ENCODE data around the gene MEX3C. TPM values are rescaled to one million over a fixed set of nuclear protein-coding genes. Genes with fewer than 3 reads are reported as not detected.

MEX3C gene
- total and polyA plus RNA-seq, 2 experiments from 2014 or later, result 28.8 to 109 TPM

DNA sequence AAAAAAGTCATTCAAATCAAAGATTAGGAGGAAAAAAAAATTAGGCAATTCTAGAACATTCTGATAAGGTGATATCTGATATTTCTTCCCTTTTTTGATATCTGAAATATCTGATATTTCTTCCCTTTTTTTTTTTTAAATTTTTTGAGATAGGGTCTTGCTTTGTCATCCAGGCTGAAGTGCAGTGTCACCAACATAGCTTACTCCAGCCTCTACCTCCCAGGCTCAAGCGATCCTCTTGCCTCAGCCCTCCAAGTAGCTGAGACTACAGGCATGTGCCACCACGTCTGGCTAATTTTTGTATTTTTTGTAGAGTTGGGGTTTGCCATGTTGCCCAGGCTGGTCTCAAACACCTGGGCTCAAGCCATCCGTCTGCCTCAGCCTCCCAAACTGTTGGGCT, 33.9 kb downstream of the MEX3C start:
- Histone ChIP-seq H4K20me1 (replicated peaks; ENCODE audit: insufficient read depth) (no peaks in the 10 kb centered on the region), H3K4me3 (no peak overlapping the region), H3K27me3 (ENCODE audit: insufficient read depth) (no peaks in the 10 kb centered on the region), H3K9me2 (ENCODE audit: insufficient read depth) (0 out of 2 replicates have a peak, but pooled peaks cover 7% of the 10 kb centered on the region), H3K4me2 (no peak overlapping the region), H3K27ac (ENCODE audit: low read depth) (no peak overlapping the region), H2AFZ (no peak overlapping the region), H3K36me3 (ENCODE audit: insufficient read depth) (no peaks in the 10 kb centered on the region), H3K79me2 (replicated peaks; ENCODE audit: insufficient read depth) (no peaks in the 10 kb centered on the region), H3F3A (replicated peaks; ENCODE audit: low read depth) (no peaks in the 10 kb centered on the region), H3K4me1 (ENCODE audit: insufficient read depth) (peaks cover 10% of the 10 kb centered on the region)
- DNase-seq (ENCODE audit: low spot score), result no peak
- Mint-ChIP-seq H3K4me1 (peaks cover 39% of the 10 kb centered on the region), H3K27ac (no peak overlapping the region), H3K9me3 (no peaks in the 10 kb centered on the region), H3K4me3 (no peak overlapping the region), H3K27me3 (ENCODE audit: insufficient read depth, low read depth, poor library complexity) (peaks cover 9% of the 10 kb centered on the region), H3K36me3 (ENCODE audit: low read depth) (no peaks in the 10 kb centered on the region)
- TF ChIP-seq, protein P1, sequence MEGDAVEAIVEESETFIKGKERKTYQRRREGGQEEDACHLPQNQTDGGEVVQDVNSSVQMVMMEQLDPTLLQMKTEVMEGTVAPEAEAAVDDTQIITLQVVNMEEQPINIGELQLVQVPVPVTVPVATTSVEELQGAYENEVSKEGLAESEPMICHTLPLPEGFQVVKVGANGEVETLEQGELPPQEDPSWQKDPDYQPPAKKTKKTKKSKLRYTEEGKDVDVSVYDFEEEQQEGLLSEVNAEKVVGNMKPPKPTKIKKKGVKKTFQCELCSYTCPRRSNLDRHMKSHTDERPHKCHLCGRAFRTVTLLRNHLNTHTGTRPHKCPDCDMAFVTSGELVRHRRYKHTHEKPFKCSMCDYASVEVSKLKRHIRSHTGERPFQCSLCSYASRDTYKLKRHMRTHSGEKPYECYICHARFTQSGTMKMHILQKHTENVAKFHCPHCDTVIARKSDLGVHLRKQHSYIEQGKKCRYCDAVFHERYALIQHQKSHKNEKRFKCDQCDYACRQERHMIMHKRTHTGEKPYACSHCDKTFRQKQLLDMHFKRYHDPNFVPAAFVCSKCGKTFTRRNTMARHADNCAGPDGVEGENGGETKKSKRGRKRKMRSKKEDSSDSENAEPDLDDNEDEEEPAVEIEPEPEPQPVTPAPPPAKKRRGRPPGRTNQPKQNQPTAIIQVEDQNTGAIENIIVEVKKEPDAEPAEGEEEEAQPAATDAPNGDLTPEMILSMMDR (conservative IDR thresholded peaks at IDR 0.05; ENCODE audit: low read depth in 2 of 2), result no peak
- TF ChIP-seq POLR2AphosphoS5 (IDR thresholded peaks at IDR 0.05; ENCODE audit: low read depth) (no peak), EZH2phosphoT487 (IDR thresholded peaks at IDR 0.05; ENCODE audit: unreplicated experiment) (no peak), JUNB (IDR thresholded peaks at IDR 0.05; ENCODE audit: unreplicated experiment) (no peak), NANOG (IDR thresholded peaks at IDR 0.05; ENCODE audit: borderline replicate concordance) (no peak), ZNF331 (CRISPR knock-in tag; IDR thresholded peaks at IDR 0.05; ENCODE audit: low read depth) (no peak), STAT1 (IDR thresholded peaks at IDR 0.05; ENCODE audit: unreplicated experiment) (no peak), EZH2 (IDR thresholded peaks at IDR 0.05; ENCODE audit: low read depth, unreplicated experiment) (no peak), CREB1 (CRISPR knock-in tag; IDR thresholded peaks at IDR 0.05; ENCODE audit: low read depth) (no peak), ZNF114 (CRISPR knock-in tag; IDR thresholded peaks at IDR 0.05) (no peak)
- TF ChIP-seq, protein P2, sequence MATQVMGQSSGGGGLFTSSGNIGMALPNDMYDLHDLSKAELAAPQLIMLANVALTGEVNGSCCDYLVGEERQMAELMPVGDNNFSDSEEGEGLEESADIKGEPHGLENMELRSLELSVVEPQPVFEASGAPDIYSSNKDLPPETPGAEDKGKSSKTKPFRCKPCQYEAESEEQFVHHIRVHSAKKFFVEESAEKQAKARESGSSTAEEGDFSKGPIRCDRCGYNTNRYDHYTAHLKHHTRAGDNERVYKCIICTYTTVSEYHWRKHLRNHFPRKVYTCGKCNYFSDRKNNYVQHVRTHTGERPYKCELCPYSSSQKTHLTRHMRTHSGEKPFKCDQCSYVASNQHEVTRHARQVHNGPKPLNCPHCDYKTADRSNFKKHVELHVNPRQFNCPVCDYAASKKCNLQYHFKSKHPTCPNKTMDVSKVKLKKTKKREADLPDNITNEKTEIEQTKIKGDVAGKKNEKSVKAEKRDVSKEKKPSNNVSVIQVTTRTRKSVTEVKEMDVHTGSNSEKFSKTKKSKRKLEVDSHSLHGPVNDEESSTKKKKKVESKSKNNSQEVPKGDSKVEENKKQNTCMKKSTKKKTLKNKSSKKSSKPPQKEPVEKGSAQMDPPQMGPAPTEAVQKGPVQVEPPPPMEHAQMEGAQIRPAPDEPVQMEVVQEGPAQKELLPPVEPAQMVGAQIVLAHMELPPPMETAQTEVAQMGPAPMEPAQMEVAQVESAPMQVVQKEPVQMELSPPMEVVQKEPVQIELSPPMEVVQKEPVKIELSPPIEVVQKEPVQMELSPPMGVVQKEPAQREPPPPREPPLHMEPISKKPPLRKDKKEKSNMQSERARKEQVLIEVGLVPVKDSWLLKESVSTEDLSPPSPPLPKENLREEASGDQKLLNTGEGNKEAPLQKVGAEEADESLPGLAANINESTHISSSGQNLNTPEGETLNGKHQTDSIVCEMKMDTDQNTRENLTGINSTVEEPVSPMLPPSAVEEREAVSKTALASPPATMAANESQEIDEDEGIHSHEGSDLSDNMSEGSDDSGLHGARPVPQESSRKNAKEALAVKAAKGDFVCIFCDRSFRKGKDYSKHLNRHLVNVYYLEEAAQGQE (IDR thresholded peaks at IDR 0.05; ENCODE audit: unreplicated experiment), result no peak
- TF ChIP-seq, protein P3, sequence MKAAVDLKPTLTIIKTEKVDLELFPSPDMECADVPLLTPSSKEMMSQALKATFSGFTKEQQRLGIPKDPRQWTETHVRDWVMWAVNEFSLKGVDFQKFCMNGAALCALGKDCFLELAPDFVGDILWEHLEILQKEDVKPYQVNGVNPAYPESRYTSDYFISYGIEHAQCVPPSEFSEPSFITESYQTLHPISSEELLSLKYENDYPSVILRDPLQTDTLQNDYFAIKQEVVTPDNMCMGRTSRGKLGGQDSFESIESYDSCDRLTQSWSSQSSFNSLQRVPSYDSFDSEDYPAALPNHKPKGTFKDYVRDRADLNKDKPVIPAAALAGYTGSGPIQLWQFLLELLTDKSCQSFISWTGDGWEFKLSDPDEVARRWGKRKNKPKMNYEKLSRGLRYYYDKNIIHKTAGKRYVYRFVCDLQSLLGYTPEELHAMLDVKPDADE (IDR thresholded peaks at IDR 0.05), result no peak
- TF ChIP-seq, protein P4, sequence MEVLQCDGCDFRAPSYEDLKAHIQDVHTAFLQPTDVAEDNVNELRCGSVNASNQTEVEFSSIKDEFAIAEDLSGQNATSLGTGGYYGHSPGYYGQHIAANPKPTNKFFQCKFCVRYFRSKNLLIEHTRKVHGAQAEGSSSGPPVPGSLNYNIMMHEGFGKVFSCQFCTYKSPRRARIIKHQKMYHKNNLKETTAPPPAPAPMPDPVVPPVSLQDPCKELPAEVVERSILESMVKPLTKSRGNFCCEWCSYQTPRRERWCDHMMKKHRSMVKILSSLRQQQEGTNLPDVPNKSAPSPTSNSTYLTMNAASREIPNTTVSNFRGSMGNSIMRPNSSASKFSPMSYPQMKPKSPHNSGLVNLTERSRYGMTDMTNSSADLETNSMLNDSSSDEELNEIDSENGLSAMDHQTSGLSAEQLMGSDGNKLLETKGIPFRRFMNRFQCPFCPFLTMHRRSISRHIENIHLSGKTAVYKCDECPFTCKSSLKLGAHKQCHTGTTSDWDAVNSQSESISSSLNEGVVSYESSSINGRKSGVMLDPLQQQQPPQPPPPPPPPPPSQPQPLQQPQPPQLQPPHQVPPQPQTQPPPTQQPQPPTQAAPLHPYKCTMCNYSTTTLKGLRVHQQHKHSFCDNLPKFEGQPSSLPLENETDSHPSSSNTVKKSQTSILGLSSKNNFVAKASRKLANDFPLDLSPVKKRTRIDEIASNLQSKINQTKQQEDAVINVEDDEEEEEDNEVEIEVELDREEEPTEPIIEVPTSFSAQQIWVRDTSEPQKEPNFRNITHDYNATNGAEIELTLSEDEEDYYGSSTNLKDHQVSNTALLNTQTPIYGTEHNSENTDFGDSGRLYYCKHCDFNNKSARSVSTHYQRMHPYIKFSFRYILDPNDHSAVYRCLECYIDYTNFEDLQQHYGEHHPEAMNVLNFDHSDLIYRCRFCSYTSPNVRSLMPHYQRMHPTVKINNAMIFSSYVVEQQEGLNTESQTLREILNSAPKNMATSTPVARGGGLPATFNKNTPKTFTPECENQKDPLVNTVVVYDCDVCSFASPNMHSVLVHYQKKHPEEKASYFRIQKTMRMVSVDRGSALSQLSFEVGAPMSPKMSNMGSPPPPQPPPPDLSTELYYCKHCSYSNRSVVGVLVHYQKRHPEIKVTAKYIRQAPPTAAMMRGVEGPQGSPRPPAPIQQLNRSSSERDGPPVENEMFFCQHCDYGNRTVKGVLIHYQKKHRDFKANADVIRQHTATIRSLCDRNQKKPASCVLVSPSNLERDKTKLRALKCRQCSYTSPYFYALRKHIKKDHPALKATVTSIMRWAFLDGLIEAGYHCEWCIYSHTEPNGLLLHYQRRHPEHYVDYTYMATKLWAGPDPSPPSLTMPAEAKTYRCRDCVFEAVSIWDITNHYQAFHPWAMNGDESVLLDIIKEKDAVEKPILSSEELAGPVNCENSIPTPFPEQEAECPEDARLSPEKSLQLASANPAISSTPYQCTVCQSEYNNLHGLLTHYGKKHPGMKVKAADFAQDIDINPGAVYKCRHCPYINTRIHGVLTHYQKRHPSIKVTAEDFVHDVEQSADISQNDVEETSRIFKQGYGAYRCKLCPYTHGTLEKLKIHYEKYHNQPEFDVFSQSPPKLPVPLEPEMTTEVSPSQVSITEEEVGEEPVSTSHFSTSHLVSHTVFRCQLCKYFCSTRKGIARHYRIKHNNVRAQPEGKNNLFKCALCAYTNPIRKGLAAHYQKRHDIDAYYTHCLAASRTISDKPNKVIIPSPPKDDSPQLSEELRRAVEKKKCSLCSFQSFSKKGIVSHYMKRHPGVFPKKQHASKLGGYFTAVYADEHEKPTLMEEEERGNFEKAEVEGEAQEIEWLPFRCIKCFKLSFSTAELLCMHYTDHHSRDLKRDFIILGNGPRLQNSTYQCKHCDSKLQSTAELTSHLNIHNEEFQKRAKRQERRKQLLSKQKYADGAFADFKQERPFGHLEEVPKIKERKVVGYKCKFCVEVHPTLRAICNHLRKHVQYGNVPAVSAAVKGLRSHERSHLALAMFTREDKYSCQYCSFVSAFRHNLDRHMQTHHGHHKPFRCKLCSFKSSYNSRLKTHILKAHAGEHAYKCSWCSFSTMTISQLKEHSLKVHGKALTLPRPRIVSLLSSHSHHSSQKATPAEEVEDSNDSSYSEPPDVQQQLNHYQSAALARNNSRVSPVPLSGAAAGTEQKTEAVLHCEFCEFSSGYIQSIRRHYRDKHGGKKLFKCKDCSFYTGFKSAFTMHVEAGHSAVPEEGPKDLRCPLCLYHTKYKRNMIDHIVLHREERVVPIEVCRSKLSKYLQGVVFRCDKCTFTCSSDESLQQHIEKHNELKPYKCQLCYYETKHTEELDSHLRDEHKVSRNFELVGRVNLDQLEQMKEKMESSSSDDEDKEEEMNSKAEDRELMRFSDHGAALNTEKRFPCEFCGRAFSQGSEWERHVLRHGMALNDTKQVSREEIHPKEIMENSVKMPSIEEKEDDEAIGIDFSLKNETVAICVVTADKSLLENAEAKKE (CRISPR knock-in tag; IDR thresholded peaks at IDR 0.05), result no peak
- ATAC-seq, result no peak
